ENCODE results near the gene EIPR1.

DNA sequence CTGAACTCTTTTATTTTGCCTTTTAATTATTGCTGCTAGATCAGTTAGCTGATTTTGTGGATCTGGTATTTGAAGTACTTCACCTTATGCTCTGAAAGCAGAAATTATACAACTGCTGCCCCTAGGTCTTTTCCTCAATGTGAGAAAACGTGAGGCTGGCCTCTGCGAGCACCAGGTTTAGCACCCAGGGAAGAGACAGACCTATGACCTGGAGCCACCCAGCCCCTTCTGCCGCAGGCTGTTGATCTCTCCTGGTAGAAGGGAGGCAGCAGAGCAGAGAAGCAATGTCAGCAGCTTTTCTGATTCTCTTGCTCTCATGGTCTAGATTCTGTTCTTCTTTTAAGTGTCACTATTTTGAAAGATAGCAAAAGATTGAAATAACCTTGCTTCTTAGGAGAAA lies 21.8 kb upstream of the EIPR1 start:
- TF ChIP-seq, protein P1, sequence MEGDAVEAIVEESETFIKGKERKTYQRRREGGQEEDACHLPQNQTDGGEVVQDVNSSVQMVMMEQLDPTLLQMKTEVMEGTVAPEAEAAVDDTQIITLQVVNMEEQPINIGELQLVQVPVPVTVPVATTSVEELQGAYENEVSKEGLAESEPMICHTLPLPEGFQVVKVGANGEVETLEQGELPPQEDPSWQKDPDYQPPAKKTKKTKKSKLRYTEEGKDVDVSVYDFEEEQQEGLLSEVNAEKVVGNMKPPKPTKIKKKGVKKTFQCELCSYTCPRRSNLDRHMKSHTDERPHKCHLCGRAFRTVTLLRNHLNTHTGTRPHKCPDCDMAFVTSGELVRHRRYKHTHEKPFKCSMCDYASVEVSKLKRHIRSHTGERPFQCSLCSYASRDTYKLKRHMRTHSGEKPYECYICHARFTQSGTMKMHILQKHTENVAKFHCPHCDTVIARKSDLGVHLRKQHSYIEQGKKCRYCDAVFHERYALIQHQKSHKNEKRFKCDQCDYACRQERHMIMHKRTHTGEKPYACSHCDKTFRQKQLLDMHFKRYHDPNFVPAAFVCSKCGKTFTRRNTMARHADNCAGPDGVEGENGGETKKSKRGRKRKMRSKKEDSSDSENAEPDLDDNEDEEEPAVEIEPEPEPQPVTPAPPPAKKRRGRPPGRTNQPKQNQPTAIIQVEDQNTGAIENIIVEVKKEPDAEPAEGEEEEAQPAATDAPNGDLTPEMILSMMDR (IDR thresholded peaks at IDR 0.05; ENCODE audit: insufficient read depth, low read depth, low read length): no peak
- TF ChIP-seq EZH2 (IDR thresholded peaks at IDR 0.05; ENCODE audit: insufficient read depth, low read length): no peak
